Measurements from ENCODE around the gene PRMT3.
"Not testable (repeated sequence)": the region's sequence is repeated elsewhere in the genome, so short reads cannot be mapped to it uniquely, and the experiment has no call there.

Gene PRMT3

DNA sequence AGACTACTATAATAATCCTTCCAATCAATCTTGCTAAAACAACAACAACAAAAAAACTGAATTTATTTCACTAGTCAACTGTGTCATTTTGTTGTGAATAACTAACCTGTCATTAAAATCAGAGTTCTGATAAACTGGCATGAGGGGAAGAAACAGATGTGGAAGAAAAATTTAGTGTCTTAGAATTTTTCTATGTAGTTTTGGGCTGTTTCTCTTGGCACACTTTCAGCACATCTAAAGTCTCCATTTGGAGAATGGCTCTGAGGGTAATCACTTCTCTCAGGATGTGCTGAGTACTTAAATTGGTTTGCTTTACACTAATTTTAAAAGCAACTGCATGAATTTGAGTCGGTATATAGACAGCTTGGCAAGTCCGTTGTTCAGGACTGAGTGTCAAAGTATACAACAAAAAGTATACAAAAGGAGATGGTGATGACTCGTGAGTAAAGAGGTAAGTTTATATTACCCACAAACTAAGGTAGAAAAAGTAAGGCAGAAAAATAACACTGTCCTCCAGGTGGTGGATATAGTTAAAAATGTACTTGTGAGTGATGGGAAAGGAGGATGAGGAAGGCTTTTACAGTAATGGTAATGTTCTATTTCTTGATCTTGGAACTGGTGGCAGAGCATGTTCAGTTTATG is 13.8 kb upstream of the PRMT3 start:
- in situ Hi-C loops (cut with MboI; ENCODE audit: low pct_unique_long_range_greater_than_20kb, low sequenced_read_pairs, unreplicated experiment) = loop anchor here (25.0 kb wide), 1 partner anchor 411 kb away; no protein-coding TSS in a partner anchor
- no peak for TF ChIP-seq CTCF (IDR thresholded peaks at IDR 0.05; ENCODE audit: extremely low read depth, insufficient read depth, missing control alignments)
- no peak for DNase-seq (ENCODE audit: low spot score)

DNA sequence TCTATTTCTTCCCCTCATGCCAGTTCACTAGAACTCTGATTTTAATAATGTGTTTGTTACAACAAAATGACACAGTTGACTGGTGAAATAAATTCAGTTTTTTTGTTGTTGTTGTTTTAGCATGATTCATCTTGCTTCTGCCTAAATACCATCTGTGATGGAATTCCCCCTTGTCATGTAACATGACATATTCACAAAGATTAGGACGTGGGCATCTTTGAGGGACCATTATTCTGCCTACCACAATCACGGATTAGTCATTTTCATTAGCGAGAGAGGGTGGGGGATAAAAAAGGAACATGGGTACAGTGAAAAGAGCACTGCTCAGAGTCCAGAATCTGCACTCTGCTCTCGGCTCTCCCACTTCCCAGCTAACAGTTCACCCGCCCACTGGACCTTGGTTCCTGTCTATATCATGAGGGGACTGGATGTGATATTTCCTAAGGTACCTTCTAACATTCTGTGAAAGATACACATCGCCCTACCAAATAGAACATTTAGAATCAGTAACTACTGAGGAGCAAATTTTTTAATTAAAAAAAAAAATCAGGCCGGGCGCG is 12.7 kb upstream of the PRMT3 start:
- in situ Hi-C loops (cut with MboI; ENCODE audit: low pct_unique_long_range_greater_than_20kb, low sequenced_read_pairs, unreplicated experiment) = loop anchor here (25.0 kb wide), 2 partner anchors 237 to 413 kb away; no protein-coding TSS in a partner anchor
- no peak for TF ChIP-seq CTCF (IDR thresholded peaks at IDR 0.05; ENCODE audit: extremely low read depth, insufficient read depth, missing control alignments)
- no peak for DNase-seq (ENCODE audit: low spot score)

- DNase-seq (ENCODE audit: low spot score) = no peak
- no peak for TF ChIP-seq CTCF (IDR thresholded peaks at IDR 0.05; ENCODE audit: extremely low read depth, insufficient read depth, missing control alignments)
- in situ Hi-C loops (cut with MboI; ENCODE audit: low pct_unique_long_range_greater_than_20kb, low sequenced_read_pairs, unreplicated experiment) = loop anchor here (25.0 kb wide), 1 partner anchor 236 kb away; no protein-coding TSS in a partner anchor
Observed at GRCh38 chr11:20376162-20376730, 11.3 kb upstream of the PRMT3 start.

DNA sequence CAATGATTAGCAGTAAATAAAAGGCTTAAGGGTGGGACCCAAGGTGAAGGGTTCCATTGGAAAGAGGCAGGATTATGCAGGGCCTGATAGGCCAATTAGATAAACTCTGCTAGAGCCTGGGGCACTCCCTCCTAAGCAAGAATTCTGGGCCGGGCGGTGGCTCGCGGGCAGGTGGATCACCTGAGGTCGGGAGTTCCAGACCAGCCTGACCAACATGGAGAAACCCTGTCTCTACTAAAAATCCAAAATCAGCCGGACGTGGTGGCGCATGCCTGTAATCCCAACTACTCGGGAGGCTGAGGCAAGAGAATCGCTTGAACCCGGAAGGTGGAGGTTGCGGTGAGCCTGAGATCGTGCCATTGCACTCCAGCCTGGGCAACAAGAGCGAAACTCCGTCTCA is 1.5 kb upstream of the PRMT3 start:
- in situ Hi-C loops (cut with MboI; ENCODE audit: low pct_unique_long_range_greater_than_20kb, low sequenced_read_pairs, unreplicated experiment) = loop anchor here (25.0 kb wide), 1 partner anchor 226 kb away; no protein-coding TSS in a partner anchor
- DNase-seq (ENCODE audit: low spot score) = not testable (repeated sequence)

- no peak for TF ChIP-seq CTCF (IDR thresholded peaks at IDR 0.05; ENCODE audit: extremely low read depth, insufficient read depth, missing control alignments)
- DNase-seq (ENCODE audit: low spot score) = peak; percentile 35
- in situ Hi-C loops (cut with MboI; ENCODE audit: low pct_unique_long_range_greater_than_20kb, low sequenced_read_pairs, unreplicated experiment) = loop anchor here (25.0 kb wide), 1 partner anchor 224 kb away; no protein-coding TSS in a partner anchor
Observed at GRCh38 chr11:20388096-20389055, 860 bp downstream of the PRMT3 start.

DNA sequence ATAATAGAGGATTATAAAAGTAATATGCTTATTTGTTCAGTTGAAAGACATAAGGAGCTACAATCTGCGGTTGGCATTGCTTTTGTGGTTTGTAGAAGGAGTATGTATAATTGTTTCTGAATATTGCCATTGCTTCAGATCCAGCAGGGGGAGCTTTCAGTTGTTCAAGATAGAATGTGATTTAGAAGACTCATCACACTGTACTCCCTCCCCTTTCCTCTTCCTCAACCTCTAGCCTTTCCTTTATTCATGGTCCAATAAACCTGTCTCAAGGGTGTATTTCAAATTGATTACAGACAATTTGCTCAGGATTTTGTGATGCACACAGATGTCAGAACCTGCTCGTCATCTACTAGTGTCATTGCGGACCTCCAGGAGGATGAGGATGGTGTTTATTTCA is 9.8 kb downstream of the PRMT3 start:
- in situ Hi-C loops (cut with MboI; ENCODE audit: low pct_unique_long_range_greater_than_20kb, low sequenced_read_pairs, unreplicated experiment) = loop anchor here (25.0 kb wide), 1 partner anchor 215 kb away; no protein-coding TSS in a partner anchor
- peak; percentile 53 for TF ChIP-seq CTCF (IDR thresholded peaks at IDR 0.05; ENCODE audit: extremely low read depth, insufficient read depth, missing control alignments)
- peak; percentile 40 for DNase-seq (ENCODE audit: low spot score)
